SK-N-DZ (cell line): Measurements from ENCODE around the gene LILRB1.
"Not testable (repeated sequence)": the region's sequence is repeated elsewhere in the genome, so short reads cannot be mapped to it uniquely, and the experiment has no call there.

Source experiments
- DNase-seq: peaks from one replicate; pipeline ENCODE4 v3.0.0-alpha.2; 2015; ENCODE audit warnings: low spot score

LILRB1 gene

GRCh38 chr19:54624934-54625730 is 5.2 kb upstream of the LILRB1 start:
- DNase-seq: not testable (repeated sequence)

DNA sequence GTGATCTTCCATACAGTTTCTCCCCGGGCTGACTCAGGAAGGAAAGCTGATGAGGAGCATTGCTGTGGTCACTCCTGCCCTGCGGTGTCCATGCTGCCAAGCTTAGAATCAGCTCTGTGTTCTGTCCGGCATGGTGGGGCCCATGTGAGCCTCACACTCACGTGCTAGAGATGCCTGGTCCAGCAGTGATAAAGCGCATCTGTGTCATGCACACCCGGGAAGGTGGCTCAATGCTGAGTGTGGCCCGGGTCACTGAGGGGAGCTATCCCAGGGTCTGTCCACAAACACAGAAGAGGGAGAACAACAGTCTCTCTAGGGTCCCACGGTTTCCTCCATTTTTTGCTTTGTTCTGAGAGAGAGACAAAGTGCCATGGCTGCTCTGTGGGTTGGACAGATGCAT is 3.5 kb upstream of the LILRB1 start:
- DNase-seq: no peak

DNA sequence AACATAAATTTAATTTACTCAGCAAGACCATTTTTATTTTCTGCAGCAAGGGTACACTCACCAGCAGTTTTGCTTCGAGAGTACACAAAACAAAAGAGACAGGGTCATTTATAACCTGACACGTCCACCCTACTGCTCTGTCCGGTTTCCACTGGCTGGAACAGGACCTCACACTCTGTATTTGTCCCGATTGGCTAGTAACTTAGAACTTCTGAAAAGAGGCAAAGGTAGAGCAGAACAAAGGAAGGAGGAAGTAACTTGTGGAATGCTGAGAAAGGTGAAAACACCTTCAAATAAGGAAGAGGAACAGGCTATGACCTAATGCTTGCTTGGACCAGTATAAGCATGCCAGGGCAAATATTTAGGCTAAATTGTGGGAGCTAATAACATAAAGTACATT is 2.4 kb upstream of the LILRB1 start:
- DNase-seq: not testable (repeated sequence)

- no peak for DNase-seq
Measured at GRCh38 chr19:54630782-54631181, 498 bp downstream of the LILRB1 start.

DNA sequence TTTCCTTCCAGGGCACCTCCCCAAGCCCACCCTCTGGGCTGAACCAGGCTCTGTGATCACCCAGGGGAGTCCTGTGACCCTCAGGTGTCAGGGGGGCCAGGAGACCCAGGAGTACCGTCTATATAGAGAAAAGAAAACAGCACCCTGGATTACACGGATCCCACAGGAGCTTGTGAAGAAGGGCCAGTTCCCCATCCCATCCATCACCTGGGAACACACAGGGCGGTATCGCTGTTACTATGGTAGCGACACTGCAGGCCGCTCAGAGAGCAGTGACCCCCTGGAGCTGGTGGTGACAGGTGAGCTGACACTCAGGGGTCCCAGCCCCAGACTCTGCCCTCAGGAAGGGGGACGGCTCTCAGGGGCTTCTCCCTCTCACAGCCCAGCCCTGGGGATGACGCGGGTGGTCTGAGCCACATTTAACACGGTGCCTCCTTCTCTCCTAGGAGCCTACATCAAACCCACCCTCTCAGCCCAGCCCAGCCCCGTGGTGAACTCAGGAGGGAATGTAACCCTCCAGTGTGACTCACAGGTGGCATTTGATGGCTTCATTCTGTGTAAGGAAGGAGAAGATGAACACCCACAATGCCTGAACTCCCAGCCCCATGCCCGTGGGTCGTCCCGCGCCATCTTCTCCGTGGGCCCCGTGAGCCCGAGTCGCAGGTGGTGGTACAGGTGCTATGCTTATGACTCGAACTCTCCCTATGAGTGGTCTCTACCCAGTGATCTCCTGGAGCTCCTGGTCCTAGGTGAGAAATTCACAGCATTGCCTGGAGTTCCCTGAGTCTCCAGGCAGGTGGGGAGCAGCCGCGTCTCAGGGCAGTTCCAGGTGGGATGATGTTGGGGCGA is 1.4 kb downstream of the LILRB1 start:
- DNase-seq: not testable (repeated sequence)

GRCh38 chr19:54632517-54632916 is 2.2 kb downstream of the LILRB1 start:
- not testable (repeated sequence) for DNase-seq

DNA sequence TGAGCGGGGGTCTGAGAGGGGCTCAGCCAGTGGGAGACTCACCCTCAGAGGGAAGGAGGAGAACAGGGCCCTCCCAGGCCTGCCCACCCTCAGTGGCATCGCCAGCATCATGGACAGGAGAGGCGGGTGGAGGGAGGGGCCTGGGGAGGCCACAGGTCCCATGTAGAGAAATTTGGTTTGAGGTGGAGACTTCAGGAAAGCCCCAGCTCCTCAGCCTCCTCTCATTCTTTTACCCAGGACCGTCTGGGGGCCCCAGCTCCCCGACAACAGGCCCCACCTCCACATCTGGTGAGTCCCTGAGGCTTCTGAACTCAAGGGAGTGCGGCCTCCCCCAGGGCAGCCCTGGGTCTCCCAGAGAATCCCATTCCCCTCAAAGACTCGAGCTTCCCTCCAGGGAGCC is 3.1 kb downstream of the LILRB1 start:
- DNase-seq: no peak

GRCh38 chr19:54636081-54636480 is 5.8 kb downstream of the LILRB1 start:
- DNase-seq: not testable (repeated sequence)

DNA sequence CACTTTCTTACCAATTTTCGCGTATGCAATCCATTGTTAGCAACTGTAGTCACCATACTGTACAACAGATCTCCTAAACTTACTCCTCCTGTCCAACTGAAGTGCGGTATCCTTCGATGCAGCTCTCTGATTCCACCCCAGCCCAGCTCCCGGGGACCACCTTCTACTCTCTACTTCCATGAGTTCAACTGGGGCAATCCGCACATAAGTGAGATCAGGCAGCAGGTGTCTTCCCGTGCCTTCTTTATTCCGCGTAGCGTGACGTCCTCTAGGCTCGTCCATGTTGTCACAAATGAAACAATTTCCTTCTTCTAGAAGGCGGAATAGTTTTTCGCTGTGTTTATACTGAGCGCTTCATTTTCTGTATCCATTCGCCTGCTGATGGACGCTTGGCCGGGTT is 8.4 kb downstream of the LILRB1 start:
- DNase-seq: no peak

DNA sequence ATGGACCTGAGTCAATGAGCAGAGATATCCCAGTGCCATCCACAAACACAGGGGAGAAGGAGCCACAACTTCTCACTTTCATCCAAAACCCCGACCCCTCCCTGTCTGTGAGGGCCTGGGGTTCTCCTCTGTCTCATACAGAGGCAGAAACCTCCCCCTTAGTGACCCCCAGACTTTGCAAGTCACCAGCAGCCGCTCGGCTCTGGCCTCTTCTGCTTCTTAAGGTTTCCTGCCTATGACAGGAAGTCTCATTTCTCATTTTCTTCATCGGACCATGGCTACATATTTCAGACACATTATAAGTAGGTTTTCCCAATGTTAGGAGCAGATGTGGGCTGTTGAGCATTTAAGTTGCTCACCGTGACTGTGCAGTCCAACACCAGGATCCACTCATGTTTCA is 12.7 kb downstream of the LILRB1 start:
- not testable (repeated sequence) for DNase-seq

GRCh38 chr19:54643583-54643982 is 13.3 kb downstream of the LILRB1 start:
- not testable (repeated sequence) for DNase-seq

GRCh38 chr19:54644056-54644455 is 13.8 kb downstream of the LILRB1 start:
- DNase-seq: no peak

DNA sequence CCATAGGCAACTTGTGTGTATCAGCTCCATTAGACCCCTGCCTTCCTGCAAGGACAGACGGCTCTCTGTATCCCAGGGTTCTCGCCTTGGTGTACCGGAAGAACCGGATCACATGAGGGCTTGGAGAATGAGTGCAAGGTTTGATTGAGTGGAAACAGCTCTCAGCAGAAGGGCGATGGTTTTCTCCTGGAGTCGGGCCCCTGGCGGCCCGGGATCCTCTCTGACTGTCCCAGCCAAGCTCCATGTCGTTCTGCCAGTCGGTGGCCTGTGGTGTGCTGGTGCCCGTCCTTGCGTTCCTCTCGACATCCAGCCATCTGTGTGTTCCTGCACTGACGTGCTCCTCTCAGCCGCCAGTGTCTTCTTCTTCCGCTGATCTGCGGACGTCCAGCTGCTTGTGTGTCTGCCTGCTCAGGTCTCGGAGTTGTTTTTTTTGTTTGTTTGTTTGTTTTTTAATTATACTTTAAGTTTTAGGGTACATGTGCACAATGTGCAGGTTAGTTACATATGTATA is 16.1 kb downstream of the LILRB1 start:
- DNase-seq: no peak

GRCh38 chr19:54648129-54648528 is 17.8 kb downstream of the LILRB1 start:
- no peak for DNase-seq

GRCh38 chr19:54650108-54650655 is 19.9 kb downstream of the LILRB1 start:
- no peak for DNase-seq

DNA sequence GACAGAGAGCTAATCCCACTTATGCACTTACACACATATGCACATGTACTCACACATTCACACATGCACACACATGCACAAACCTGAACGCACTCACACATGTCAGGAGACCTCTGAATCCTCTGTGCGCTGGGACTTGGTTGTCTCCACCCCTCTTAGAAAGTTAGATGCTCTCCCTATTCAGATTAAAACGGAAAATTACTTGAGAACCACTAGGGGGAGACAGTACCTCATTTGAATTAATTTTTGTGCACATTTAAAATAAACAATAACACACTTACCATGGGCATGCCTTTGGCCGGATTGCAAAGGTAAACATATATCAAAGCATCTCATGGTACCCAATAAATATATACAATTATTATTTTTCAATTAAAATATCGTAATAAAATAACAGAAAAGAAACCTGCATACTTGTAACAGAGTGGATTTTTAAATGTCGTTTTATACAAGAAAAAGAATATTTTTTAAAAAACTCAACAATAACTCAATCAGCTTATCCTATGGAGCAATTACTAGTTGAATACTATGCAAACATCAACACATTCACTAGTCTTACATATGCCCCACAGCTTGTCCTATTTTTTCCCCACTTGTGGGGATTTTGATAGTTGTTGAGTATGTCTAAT is 23.0 kb downstream of the LILRB1 start:
- no peak for DNase-seq

GRCh38 chr19:54654447-54655321 is 24.4 kb downstream of the LILRB1 start:
- DNase-seq: no peak

- DNase-seq: no peak
Measured at GRCh38 chr19:54659300-54659699, 29.0 kb downstream of the LILRB1 start.

DNA sequence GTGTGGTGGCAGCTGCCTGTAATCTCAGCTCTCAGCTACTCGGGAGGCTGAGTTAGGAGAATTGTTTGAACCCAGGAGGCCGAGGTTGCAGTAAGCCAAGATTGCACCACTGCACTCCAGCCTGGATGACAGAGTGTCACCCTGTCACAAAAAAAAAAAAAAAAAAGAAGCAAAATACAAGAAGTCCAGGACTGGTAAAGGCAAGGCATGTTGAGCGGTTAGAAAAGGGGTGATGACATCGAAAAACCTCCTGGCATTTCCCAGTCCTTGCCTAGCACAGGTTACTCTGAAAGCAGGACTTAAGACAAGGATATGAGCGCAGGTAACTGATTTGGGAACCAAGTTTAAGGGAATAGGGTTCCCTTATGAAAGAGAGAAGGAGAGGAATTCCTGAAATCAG is 30.0 kb downstream of the LILRB1 start:
- DNase-seq: no peak

GRCh38 chr19:54660964-54661363 is 30.7 kb downstream of the LILRB1 start:
- DNase-seq: no peak
